ENCODE results near the gene NCOA7.
"Not testable (repeated sequence)": the region's sequence is repeated elsewhere in the genome, so short reads cannot be mapped to it uniquely, and the experiment has no call there.

Gene NCOA7

GRCh38 chr6:125945378-125946141, 154.8 kb downstream of the NCOA7 start:
- no peak for DNase-seq (ENCODE audit: low spot score)

GRCh38 chr6:125947615-125948014, 156.9 kb downstream of the NCOA7 start:
- DNase-seq (ENCODE audit: low spot score): no peak

- no peak for DNase-seq (ENCODE audit: low spot score)
Observed at GRCh38 chr6:125948455-125948854, 157.7 kb downstream of the NCOA7 start.

GRCh38 chr6:125949069-125949468, 158.3 kb downstream of the NCOA7 start:
- DNase-seq (ENCODE audit: low spot score): no peak

- no peak for DNase-seq (ENCODE audit: low spot score)
Observed at GRCh38 chr6:125950293-125950692, 159.5 kb downstream of the NCOA7 start.

GRCh38 chr6:125950716-125951115, 160.0 kb downstream of the NCOA7 start:
- DNase-seq (ENCODE audit: low spot score): not testable (repeated sequence)

- DNase-seq (ENCODE audit: low spot score): no peak
Observed at GRCh38 chr6:125951323-125951722, 160.6 kb downstream of the NCOA7 start.

GRCh38 chr6:125952764-125953501, 162.2 kb downstream of the NCOA7 start:
- DNase-seq (ENCODE audit: low spot score): peak; percentile 52

- DNase-seq (ENCODE audit: low spot score): no peak
Observed at GRCh38 chr6:125953502-125953875, 162.7 kb downstream of the NCOA7 start.

- DNase-seq (ENCODE audit: low spot score): no peak
Observed at GRCh38 chr6:125954735-125955339, 164.1 kb downstream of the NCOA7 start.

- no peak for DNase-seq (ENCODE audit: low spot score)
Observed at GRCh38 chr6:125955973-125956372, 165.2 kb downstream of the NCOA7 start.

- peak; percentile 92 for DNase-seq (ENCODE audit: low spot score)
Observed at GRCh38 chr6:125956506-125957390, 166.0 kb downstream of the NCOA7 start, which contains the start of gene HINT3. Gene HINT3, plus strand, starts transcription at chr6:125956770. Its CDS starts 208 bp downstream, at chr6:125956978.

- DNase-seq (ENCODE audit: low spot score): no peak
Observed at GRCh38 chr6:125957391-125957693, 166.6 kb downstream of the NCOA7 start.

- DNase-seq (ENCODE audit: low spot score): peak; percentile 31
Observed at GRCh38 chr6:125957845-125958244, 167.1 kb downstream of the NCOA7 start.

- no peak for DNase-seq (ENCODE audit: low spot score)
Observed at GRCh38 chr6:125959041-125959440, 168.3 kb downstream of the NCOA7 start.

GRCh38 chr6:125961117-125961516, 170.4 kb downstream of the NCOA7 start:
- DNase-seq (ENCODE audit: low spot score): no peak

- no peak for DNase-seq (ENCODE audit: low spot score)
Observed at GRCh38 chr6:125962900-125963497, 172.2 kb downstream of the NCOA7 start.

- no peak for DNase-seq (ENCODE audit: low spot score)
Observed at GRCh38 chr6:125963817-125964216, 173.1 kb downstream of the NCOA7 start.

- DNase-seq (ENCODE audit: low spot score): no peak
Observed at GRCh38 chr6:125966569-125966968, 175.8 kb downstream of the NCOA7 start.

GRCh38 chr6:125968493-125968892, 177.7 kb downstream of the NCOA7 start:
- no peak for DNase-seq (ENCODE audit: low spot score)

GRCh38 chr6:125970760-125971159, 180.0 kb downstream of the NCOA7 start:
- no peak for DNase-seq (ENCODE audit: low spot score)

GRCh38 chr6:125972478-125972877, 181.7 kb downstream of the NCOA7 start:
- not testable (repeated sequence) for DNase-seq (ENCODE audit: low spot score)
